ENCODE data around the gene APBB1. TPM values are rescaled to one million over a fixed set of nuclear protein-coding genes. Genes with fewer than 3 reads are reported as not detected.

APBB1 gene
- 72.0 TPM for total RNA-seq
- long read RNA-seq, transcript APBB1-201 (14 exons, 2,636 nt) = major isoform, 164 of 259 reads
- long read RNA-seq, transcript APBB1-202 (14 exons, 2,619 nt) = minor isoform, 13 of 259 reads
- long read RNA-seq, transcript APBB1-205 (3 exons, 1,229 nt) = minor isoform, 6 of 259 reads
- long read RNA-seq, transcript APBB1-203 (14 exons, 2,684 nt) = minor isoform, 10 of 259 reads
- long read RNA-seq, partial matches to known transcripts = 33 of 259 reads
- long read RNA-seq, other reads (novel, unspliced or antisense) = 30 of 259 reads

- intact Hi-C loops (cut with DNase I) = loop anchor here (2.0 kb wide), 1 partner anchor 28 kb away; the partner anchor contains the start of gene SMPD1
- DNase-seq (ENCODE audit: low spot score) = no peak
Observed at GRCh38 chr11:6419009-6419631, at the start of gene APBB1. APBB1 (minus strand) TSS chr11:6419094; CDS start chr11:6411347, 7,747 bp downstream.

GRCh38 chr11:6459099-6459450 lies 40.2 kb upstream of the APBB1 start:
- DNase-seq (ENCODE audit: low spot score) = no peak
- intact Hi-C loops (cut with DNase I) = no loop called here

- intact Hi-C loops (cut with DNase I) = no loop called here
- DNase-seq (ENCODE audit: low spot score) = no peak
Observed at GRCh38 chr11:6458352-6459098, 39.6 kb upstream of the APBB1 start.

- intact Hi-C loops (cut with DNase I) = no loop called here
- DNase-seq (ENCODE audit: low spot score) = no peak
Observed at GRCh38 chr11:6457581-6458320, 38.9 kb upstream of the APBB1 start.

GRCh38 chr11:6456361-6457073 lies 37.6 kb upstream of the APBB1 start:
- intact Hi-C loops (cut with DNase I) = no loop called here
- DNase-seq (ENCODE audit: low spot score) = no peak

GRCh38 chr11:6455070-6455469 lies 36.2 kb upstream of the APBB1 start:
- no peak for DNase-seq (ENCODE audit: low spot score)
- intact Hi-C loops (cut with DNase I) = no loop called here

GRCh38 chr11:6453152-6453551 lies 34.3 kb upstream of the APBB1 start:
- intact Hi-C loops (cut with DNase I) = no loop called here
- DNase-seq (ENCODE audit: low spot score) = no peak

- DNase-seq (ENCODE audit: low spot score) = no peak
- intact Hi-C loops (cut with DNase I) = no loop called here
Observed at GRCh38 chr11:6452219-6452618, 33.3 kb upstream of the APBB1 start.

- DNase-seq (ENCODE audit: low spot score) = no peak
- intact Hi-C loops (cut with DNase I) = no loop called here
Observed at GRCh38 chr11:6448574-6448973, 29.7 kb upstream of the APBB1 start.

- no peak for DNase-seq (ENCODE audit: low spot score)
- intact Hi-C loops (cut with DNase I) = loop anchor here (2.0 kb wide), 1 partner anchor 65 kb away; no protein-coding TSS in a partner anchor
Observed at GRCh38 chr11:6443269-6444003, 24.5 kb upstream of the APBB1 start.

GRCh38 chr11:6442441-6442840 lies 23.5 kb upstream of the APBB1 start:
- intact Hi-C loops (cut with DNase I) = loop anchor here (2.0 kb wide), 1 partner anchor 64 kb away; no protein-coding TSS in a partner anchor
- DNase-seq (ENCODE audit: low spot score) = no peak

- intact Hi-C loops (cut with DNase I) = no loop called here
- DNase-seq (ENCODE audit: low spot score) = no peak
Observed at GRCh38 chr11:6440906-6441358, 22.0 kb upstream of the APBB1 start, which contains the start of gene HPX. HPX (minus strand) TSS chr11:6440987; CDS start chr11:6440963, 24 bp downstream.

GRCh38 chr11:6438979-6439571 lies 20.2 kb upstream of the APBB1 start:
- intact Hi-C loops (cut with DNase I) = no loop called here
- no peak for DNase-seq (ENCODE audit: low spot score)

- intact Hi-C loops (cut with DNase I) = no loop called here
- no peak for DNase-seq (ENCODE audit: low spot score)
Observed at GRCh38 chr11:6437993-6438392, 19.1 kb upstream of the APBB1 start.

- intact Hi-C loops (cut with DNase I) = no loop called here
- no peak for DNase-seq (ENCODE audit: low spot score)
Observed at GRCh38 chr11:6437423-6437822, 18.5 kb upstream of the APBB1 start.

- intact Hi-C loops (cut with DNase I) = no loop called here
- no peak for DNase-seq (ENCODE audit: low spot score)
Observed at GRCh38 chr11:6433998-6434660, 15.2 kb upstream of the APBB1 start.

- no peak for DNase-seq (ENCODE audit: low spot score)
- intact Hi-C loops (cut with DNase I) = no loop called here
Observed at GRCh38 chr11:6431861-6432260, 13.0 kb upstream of the APBB1 start.

GRCh38 chr11:6427516-6427915 lies 8.6 kb upstream of the APBB1 start:
- intact Hi-C loops (cut with DNase I) = no loop called here
- no peak for DNase-seq (ENCODE audit: low spot score)
